ENCODE measurements around the gene GTPBP2.
"Not testable (repeated sequence)": the region's sequence is repeated elsewhere in the genome, so short reads cannot be mapped to it uniquely, and the experiment has no call there.

Gene GTPBP2

DNA sequence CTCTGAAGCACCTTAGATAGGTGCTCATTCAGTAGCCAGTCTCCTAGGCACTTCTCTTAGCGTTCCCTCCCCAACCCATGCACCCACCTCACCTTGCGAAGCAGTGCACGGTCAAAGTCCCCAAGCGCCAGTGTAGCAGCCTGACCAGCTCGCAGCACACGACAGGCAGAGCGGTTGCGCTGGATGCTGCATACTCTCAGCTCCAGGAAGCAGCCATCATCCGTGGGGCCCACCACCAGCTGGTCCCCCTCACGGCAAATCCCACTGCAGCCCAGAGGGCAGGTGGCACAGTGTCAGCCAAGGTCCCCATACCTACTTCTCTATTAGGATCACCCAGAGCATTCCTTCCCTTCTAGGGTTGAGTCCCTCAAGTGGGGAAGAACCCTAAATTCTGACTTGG lies 6.5 kb downstream of the GTPBP2 start:
- DNase-seq, result no peak

DNA sequence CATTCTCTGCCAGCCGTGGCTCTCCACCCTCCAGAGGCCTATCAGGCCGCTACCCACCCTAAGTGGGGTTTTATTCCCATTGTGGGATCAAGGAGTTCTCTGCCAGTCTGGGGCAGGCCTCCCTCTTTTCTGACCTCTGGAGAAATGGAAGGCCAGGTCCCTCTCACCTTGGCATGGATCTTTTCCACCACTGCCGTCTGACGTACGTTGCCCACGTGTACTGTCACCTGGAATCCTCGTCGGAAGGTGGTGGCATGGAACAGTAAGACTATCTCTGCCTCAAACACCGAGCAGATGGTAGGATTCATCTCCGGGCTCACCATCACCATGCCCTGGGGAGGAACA lies 7.3 kb downstream of the GTPBP2 start:
- DNase-seq, result no peak

DNA sequence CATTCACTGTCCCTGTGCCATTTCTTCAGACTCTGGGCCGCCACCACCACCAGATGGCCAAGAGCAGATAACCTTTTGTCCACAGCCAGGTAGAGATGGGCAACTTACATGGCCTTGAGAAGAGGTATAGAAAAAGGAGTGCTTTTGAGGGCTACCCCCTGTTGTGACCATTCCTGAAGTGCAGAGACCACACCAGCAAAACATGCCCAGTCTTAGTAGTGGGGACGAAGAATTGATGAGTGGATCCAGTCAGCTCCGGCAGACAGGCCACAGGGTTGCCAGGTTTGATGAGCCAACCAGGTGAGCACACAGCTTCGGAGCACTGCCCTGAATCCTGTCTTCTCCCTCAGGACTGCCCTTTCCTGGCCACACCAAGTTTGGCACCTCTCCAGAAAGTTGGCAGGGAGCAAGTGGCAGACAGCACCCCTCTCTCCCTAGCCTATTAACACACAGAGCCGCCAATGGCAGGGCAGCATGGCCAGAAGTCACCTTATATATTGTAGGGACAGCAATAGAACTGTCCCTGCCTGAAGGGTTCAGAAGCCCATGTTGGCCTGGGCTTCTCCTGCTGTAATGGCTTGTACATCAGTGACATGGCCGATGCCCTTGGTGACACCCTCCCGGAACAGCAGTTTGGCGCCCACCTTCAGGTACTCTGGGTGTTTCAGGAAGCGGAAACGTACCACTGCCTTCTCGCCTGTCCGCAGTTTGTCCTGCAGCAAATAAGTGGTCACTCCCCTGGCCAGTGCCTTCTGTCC lies 7.8 kb downstream of the GTPBP2 start:
- no peak for DNase-seq

DNA sequence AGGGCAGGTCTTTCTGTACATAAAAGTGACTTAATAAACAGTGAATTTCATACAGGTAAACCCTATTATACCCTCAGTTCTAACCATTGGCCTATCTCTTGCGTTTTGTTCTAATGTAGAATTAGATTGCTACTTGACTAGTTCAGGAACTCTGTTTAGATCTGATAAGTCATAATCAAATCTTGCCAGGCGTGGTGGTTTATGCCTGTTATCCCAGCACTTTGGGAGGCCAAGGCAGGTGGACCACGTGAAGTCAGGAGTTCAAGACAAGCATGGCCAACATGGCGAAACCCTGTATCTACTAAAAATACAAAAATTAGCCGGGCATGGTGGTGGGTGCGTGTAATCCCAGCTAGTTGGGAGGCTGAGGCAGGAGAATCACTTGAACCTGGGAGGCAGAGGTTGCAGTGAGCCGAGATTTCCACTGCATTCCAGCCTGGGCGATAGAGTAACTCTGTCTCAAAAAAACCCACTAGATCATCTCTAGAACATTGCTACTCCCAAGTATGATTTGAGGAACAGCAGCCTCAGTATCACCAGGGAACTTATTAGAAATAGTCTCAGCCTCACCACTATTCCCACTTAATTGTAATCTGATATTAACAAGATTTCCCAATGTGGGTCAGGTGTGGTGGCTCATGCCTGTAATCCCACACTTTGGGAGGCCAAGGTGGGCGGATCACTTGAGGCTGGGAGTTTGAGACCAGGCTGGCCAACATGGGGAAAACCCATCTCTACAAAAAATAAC lies 12.2 kb downstream of the GTPBP2 start:
- DNase-seq, result no peak

DNA sequence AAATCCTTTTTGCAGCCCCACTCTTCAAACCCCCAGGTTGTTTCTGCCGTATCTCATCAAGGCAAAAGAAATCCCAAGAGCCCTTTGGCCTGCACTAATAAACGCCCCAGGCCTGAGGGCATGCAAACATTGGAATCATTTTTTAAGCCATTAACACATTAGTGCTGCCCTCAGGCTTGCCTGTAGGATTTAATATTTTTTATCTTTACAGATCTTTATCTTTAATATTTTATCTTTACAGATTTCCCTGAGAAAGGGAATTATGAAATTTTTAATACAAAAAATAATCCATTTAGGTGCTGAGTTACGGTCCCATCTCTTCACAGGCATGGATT lies 14.7 kb downstream of the GTPBP2 start:
- DNase-seq, result no peak

DNA sequence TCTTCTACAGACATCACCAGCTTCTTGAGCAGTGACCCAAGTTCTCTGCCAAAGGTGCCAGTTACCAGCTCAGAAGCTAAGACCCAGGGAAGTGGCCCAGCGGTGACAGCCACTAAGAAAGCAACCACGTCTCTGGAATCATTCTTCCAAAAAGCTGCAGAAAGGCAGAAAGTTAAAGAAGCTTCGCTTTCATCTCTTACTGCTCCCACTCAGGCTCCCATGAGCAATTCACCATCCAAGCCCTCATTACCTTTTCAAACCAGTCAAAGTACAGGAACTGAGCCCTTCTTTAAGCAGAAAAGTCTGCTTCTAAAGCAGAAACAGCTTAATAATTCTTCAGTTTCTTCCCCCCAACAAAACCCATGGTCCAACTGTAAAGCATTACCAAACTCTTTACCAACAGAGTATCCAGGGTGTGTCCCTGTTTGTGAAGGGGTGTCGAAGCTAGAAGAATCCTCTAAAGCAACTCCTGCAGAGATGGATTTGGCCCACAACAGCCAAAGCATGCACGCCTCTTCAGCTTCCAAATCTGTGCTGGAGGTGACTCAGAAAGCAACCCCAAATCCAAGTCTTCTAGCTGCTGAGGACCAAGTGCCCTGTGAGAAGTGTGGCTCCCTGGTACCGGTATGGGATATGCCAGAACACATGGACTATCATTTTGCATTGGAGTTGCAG lies 15.2 kb downstream of the GTPBP2 start:
- DNase-seq, result no peak

DNA sequence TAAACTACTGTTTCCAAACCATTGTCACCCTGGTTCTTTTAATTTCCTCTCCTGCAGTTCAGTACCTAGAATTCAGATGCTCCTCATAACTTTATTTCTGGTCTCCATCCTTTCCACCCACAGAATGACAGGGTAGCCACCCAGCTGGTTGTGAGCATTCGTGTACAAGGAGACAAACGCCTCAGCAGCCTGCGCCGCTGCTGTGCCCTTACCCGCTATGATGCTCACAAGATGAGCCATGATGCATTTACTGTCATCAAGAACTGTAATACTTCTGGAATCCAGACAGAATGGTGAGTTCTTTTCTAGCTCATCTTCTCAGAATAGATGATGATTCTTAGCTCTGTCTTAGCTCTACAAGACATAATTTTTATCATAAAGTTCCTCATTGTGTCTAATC lies 18.6 kb downstream of the GTPBP2 start:
- no peak for DNase-seq

DNA sequence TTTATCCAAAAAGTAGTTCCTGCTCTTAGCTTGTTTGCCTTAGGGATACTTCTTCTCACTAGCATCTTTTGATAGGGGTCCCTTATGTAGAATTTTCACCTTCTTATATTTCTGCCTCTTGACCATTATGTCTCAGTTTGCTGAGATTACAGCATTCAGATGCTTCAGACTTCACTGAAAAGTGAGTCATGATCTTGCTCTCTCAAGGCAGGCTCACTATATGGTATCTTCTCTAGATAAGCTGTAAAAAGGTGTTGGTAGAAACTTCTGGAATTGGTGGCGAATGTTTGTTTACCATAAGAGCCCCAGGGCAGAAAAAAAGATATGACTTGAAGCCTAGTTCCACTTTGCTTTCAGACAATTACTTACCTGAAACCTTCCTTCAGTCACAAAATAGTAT lies 19.7 kb downstream of the GTPBP2 start:
- no peak for DNase-seq

DNA sequence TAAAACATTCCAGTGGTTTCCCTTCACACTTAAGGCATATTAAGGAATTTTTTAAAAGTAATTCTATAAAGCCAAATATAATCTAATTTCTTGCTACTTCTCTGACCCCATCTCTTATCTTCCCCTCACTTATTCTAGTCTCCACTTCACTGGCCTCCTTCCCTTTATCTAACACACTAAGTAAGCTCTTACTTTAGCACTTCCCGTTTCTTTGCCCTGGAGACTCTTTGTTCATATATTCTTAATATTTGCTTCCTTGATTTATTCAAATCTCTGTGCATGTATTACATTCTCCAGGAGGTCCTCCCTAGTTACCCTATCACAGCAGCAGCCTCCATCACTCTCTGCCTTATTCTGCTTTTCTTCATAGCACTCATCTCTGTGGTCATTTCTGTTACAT lies 20.3 kb downstream of the GTPBP2 start:
- peak; percentile 67 for DNase-seq

DNA sequence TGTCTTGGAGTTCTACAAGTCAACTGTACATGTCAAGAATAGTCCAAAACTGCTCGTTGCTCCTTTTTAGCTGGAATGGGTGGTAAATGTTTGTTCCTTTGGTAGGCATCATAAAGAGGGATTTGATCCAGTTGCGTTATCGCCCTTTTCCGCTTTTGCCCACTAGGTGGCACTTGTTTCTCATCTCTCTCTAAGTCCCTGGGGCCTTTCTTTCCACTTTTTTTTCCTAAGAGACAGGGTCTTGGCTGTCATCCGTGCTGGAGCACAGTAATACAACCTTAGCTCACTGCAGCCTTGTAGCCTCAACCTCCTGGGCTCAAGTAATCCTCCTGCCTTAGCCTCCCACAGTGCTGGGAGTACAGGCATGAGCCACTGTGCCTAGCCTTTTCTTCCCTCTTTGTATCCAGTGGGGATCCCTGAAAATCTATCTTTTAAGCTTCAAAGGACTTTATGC lies 20.7 kb downstream of the GTPBP2 start:
- DNase-seq, result peak; percentile 57

DNA sequence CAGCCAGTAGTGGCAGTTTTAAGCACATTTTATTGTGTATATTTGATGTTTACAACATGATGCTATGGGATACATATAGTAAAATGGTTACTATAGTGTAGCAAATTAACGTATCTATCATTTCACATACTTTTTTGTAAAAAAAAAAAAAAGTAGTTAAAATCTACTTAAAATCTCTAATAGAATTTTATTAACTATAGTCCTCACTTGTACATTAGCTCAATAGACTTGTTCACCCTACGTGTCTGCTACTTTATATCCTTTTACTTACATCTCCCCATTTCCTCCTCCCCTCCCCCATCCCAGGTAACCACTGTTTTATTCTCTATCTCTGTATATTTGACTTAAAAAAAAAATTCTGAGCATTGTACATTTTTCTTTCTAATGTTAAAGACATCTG lies 23.0 kb downstream of the GTPBP2 start:
- no peak for DNase-seq

DNA sequence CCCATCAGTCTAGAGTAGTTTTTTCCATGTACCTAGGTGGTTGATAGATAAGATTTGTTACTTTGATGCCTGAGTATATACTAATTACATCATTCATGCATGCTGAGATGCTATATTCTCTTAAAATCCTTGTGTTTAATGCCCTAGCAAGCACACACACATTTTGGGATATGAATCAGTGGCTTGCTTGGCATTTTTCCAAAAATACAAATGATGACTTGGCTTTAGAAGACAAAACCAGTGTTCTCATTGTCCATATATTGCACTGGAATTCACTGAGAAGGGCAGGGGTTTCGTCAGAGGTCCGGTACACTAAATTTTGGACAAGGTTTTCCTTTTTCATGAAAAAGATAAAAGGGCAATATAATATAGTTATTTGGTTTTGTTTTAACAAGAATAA lies 24.9 kb downstream of the GTPBP2 start:
- no peak for DNase-seq

DNA sequence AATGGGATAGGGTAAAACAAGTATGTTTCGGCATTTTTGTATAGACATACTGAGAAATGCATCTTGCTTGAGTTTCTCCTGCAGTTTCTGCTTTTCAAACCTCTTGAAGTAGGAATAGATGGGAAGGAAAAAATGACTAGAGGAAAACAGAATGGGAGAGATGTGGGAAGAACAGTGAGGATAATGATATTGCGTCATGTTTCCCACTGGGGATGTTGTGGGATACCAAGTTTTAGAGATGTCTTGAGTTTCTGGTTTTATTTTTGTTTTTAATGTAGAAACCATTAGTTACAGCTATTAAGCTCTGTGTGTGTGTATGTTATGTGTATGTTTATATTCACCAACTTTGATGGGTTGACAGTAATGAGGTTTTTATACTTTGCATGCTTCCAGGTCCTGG lies 28.5 kb downstream of the GTPBP2 start:
- no peak for DNase-seq

DNA sequence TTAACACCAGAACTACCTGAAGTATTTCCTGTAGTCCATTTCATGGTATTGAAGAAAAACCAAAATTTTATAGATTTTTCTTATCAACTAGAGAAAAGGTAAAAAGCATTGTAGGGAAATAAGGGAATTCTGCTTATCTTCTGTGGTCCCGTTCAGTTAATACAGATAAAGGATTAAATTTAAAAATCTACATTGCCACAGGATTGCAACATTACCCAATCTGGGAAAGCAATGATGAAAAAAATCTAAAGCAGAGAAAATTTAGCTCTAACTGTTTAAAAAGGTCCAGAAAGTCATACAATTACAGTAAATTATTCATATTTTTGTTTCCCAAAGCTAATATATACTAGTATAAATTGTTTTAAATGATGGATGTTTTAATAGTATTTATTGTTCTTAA lies 35.1 kb downstream of the GTPBP2 start:
- DNase-seq, result no peak

DNA sequence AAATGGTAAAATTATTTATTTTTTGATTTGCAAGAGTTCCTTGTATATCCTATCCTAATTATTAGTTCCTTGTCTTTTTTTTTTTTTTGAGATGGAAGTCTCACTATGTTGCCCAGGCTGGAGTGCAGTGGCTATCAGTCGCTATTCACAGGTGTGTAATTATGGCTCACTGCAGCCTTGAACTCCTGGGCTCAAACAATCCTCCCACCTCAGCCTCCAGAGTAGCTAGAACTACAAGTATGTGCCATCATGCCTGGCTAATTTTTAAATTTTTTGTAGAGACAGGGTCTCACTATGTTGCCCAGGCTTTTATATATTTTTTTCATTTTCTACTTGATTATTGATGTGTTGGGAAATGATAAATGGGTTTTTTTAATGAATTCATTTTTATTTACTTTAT lies 39.5 kb downstream of the GTPBP2 start:
- DNase-seq, result not testable (repeated sequence)

DNA sequence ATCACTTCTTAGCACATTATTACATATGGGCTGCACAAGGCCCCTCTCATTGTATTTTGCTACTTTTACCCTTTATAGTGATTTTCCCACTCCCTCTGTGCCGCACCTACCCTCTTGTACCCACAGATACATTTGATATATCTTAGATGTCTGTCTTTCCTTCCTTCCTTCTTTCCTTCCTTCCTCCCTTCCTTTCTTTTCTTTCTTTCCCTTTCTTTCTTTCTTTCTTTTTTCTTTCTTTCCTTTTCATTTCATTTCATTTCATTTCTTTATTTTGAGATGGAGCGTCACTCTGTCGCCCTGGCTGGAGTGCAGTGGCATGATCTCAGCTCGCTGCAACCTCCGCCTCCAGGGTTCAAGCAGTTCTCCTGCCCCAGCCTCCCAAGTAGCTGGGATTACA lies 40.9 kb downstream of the GTPBP2 start:
- no peak for DNase-seq

DNA sequence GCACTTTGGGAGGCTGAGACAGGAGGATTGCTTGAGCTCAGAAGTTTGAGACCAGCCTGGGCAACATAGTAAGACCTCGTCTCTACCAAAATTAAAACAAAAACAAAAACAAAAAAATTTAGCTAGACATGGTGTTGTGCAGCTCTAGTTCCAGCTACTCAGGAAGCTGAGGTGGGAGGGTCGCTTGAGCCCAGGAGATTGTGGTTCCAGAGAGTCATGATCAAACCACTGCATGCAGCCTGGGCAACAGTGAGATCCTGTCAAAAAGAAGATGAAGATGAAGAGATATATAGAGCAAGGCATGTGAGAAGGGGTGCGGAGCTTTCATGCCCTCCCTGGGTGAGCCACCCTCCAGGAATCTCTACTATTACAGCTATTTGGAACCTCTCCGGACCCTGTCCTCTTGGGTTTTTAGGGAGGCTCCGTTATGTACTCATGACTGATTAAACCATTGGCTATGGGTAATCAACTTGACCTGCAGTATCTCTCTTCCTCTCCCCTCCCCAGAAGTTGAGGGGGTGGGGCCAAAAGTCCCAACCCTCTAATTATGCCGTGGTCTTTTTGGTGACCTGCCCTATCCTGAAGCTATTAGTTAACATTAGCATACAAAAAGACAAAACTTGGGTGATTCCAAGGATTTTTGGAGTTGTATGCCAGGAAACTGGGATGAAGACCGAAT lies 44.0 kb downstream of the GTPBP2 start:
- DNase-seq, result no peak

DNA sequence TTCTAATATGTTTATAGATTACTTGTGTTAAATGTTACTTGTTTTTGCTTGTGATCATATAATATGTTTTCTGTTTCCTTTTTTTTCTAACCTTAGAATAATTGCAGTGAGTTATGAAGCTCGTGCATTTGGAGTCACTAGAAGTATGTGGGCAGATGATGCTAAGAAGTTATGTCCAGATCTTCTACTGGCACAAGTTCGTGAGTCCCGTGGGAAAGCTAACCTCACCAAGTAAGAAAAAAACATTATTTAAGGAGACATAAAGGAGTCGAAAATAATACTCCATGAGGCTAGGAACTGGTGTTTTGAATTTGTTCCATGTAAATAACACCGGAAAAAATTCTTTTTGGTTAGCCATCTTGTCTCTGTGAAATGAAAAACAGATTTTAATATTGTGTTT lies 46.2 kb downstream of the GTPBP2 start:
- DNase-seq, result no peak

DNA sequence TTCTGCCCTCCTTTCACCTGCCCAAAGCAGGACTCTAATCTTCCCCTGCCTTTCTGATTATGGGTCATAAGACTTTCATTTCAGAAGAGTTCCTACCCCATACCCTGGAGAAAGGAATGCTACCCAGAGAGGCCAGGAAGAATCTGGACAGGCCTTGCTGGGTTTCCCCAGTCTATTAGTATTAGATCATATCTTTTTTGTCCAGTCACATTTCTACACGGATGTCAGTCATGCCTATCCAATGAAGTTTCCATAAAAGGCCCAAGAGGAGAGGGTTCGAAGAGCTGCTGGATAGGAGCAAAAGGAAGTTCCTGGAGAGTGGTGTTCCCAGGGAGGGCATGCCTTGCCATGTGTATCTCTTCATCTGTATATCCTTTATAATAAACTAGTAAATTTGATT lies 49.9 kb downstream of the GTPBP2 start:
- no peak for DNase-seq

DNA sequence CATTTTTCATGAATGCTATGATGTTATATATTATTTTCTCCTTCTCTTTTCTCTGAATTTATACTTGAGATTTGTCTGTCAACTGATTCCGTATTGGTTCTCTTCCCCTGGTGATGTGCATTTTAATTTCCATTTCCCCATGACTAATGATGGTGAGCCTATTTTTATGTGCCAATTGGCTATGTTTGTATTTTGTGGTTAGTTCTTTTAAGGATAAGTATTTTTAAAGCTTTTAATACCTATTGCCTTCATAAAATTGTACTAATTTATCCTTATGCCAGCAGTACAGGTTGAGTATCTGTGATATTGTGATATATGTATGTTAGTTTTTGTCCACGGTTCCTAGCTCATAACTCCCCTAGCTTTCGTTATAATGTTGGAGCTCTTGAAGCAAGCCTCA lies 50.3 kb downstream of the GTPBP2 start:
- no peak for DNase-seq

DNA sequence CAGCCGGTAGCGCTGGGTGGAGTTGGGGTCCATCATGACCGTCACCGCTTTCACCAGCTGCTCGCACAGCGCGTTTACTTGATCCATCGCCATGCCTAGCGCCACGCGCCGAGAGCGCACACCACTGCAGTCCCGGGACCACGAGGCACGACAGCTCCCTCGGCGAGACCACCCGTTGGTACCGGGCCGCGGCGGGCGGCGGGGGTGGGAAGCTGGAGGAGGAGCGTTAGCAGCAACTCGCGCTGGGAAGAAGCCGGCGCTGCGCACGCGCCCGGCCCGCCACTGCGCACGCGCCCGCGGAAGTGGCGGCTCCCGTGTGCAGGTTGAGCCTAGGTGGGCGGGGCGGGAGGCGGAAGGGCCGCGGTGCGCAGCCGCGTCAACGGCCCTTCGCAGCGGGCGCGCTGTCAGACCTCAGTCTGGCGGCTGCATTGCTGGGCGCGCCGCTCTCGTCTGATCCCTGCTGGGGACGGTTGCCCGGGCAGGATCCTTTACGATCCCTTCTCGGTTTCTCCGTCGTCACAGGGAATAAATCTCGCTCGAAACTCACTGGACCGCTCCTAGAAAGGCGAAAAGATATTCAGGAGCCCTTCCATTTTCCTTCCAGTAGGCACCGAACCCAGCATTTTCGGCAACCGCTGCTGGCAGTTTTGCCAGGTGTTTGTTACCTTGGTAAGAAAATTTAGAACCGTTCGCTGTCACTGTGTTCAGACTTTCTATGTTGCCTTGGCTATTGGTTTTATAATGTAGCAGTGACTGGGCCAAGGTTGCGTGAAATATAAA lies 53.1 kb downstream of the GTPBP2 start, which contains the start of the genes POLH and XPO5:
Gene POLH (plus strand): TSS at position 414 of the 780 bp plus-strand sequence. CDS start 6,135 bp downstream, outside the sequence.
Gene XPO5 (minus strand): TSS at position 267 of the 780 bp plus-strand sequence. CDS start 174 bp downstream, at position 93.
- DNase-seq, result peak; percentile 88

DNA sequence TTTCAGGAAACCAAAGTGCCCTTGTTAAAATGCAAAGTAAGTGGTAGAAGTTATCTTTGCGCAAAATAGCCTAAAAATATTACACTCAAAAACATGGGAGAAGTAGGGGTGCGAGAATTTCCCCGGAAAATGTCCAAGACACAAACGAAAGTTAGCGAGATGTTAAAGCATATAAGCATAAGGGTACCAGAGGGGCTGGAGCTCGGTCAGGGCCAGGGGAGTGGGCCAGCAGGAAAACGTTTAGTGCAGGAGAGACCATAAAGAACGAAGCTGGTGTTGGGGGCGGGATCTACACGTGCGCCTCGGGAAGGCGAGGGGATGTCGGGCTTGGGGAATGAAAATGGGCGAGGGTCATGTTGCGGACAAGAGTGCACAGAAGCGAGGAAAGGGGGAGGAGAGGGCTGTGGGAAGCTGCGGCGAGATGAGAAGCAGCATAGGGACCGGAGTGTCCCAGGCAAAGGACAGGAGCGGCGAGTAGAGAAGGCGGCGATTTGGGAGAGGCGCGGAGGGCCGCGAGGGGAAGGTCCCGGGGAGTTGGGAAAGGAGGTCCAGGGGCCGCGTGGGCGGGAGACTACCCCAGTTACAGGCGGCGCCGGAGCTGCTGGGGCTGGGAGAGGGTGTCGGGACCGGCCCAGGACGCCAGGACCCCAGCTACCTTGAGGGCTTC lies 53.8 kb downstream of the GTPBP2 start:
- DNase-seq, result peak; percentile 34
